PC-9 (cell line): ENCODE results near the gene GOLGA6L2. TPM values are rescaled to one million over a fixed set of nuclear protein-coding genes. Genes with fewer than 3 reads are reported as not detected.

ENCODE experiments used
- BruUV-seq: library from RNA; stranded (reverse); fragments of 400-500 nt; replicated peaks from 2 replicates; lab custom pipeline; 2021; lab: Mats Ljungman, UMichigan
- CTCF ChIA-PET: fragments of 300-600 bp; sonication (Branson Sonifier 250); formaldehyde crosslinking; loops from one replicate; lab custom pipeline; 2022; ENCODE audit warnings: antibody characterized with exemption; lab: Charles Lee
- POLR2A ChIA-PET: fragments of 300-600 bp; sonication (Branson Sonifier 250); formaldehyde crosslinking; loops from one replicate; lab custom pipeline; 2022; ENCODE audit warnings: antibody characterized with exemption; ENCODE audit not compliant: unreplicated experiment; lab: Charles Lee
- DNase-seq, 2 experiments: peaks; one replicate each; pipeline versions ENCODE4 v3.0.0 to v3.0.0-alpha.2; 2015 to 2022; ENCODE audit warnings: mixed read lengths in 1 of 2
- H2AFZ ChIP-seq: fragments of 200-600 bp; sonication (generic); 2 replicates; pipeline ENCODE4 v1.8.1; 2017; ENCODE audit warnings: antibody characterized with exemption
- H3F3A ChIP-seq: fragments of 200-600 bp; sonication (generic); 2 replicates; pipeline ENCODE4 v1.8.1; 2017; ENCODE audit warnings: antibody characterized with exemption, mild to moderate bottlenecking, low read depth; ENCODE audit not compliant: insufficient read depth
- H3K27ac ChIP-seq: fragments of 200-600 bp; sonication (generic); 2 replicates; pipeline ENCODE4 v1.6.1; 2016; ENCODE audit warnings: mixed run types
- H3K27me3 ChIP-seq: fragments of 200-600 bp; sonication (generic); 2 replicates; pipeline ENCODE4 v1.6.1; 2016; ENCODE audit warnings: low read depth, mixed run types; ENCODE audit not compliant: insufficient read depth
- H3K36me3 ChIP-seq: fragments of 200-600 bp; sonication (generic); 2 replicates; pipeline ENCODE4 v1.6.1; 2016; ENCODE audit warnings: low read depth, mixed run types
- H3K4me1 ChIP-seq: fragments of 200-600 bp; sonication (generic); replicated peaks from 2 replicates; pipeline ENCODE4 v1.6.1; 2016; ENCODE audit warnings: mixed run types; ENCODE audit not compliant: insufficient read depth
- H3K4me2 ChIP-seq: fragments of 200-600 bp; sonication (generic); 2 replicates; pipeline ENCODE4 v1.6.1; 2017; ENCODE audit warnings: mixed run types
- H3K4me3 ChIP-seq: fragments of 200-600 bp; sonication (generic); 2 replicates; pipeline ENCODE4 v1.6.1; 2016; ENCODE audit warnings: mixed run types
- H3K79me2 ChIP-seq: fragments of 200-600 bp; sonication (generic); 2 replicates; pipeline ENCODE4 v1.6.1; 2017; ENCODE audit warnings: low read depth, mixed run types
- H3K9me2 ChIP-seq: fragments of 200-600 bp; sonication (generic); 2 replicates; pipeline ENCODE4 v1.8.1; 2017; ENCODE audit warnings: mild to moderate bottlenecking; ENCODE audit not compliant: insufficient read depth
- H3K9me3 ChIP-seq: fragments of 200-600 bp; sonication (generic); 2 replicates; pipeline ENCODE4 v1.8.1; 2016; ENCODE audit warnings: low read depth; ENCODE audit not compliant: insufficient read depth
- H4K20me1 ChIP-seq: fragments of 200-600 bp; sonication (generic); 2 replicates; pipeline ENCODE4 v1.8.1; 2017; ENCODE audit not compliant: insufficient read depth
- EZH2 ChIP-seq: fragments of 200-600 bp; sonication (generic); IDR thresholded peaks from 2 replicates; pipeline ENCODE4 v1.8.0; 2017; ENCODE audit warnings: antibody characterized with exemption, low read depth
- intact Hi-C: fragments of 100-400 bp; cut with micrococcal nuclease; formaldehyde crosslinking; loops from one replicate; pipeline ENCODE4 v1.10.0; 2022; ENCODE audit not compliant: unreplicated experiment
- total RNA-seq: library from RNA; stranded (reverse); gene quantifications from 2 replicates; pipeline ENCODE4 v1.2.3, GENCODE V29; 2021
- TF ChIP-seq, protein P1 (sequence below): fragments of 200-600 bp; sonication (generic); conservative IDR thresholded peaks from 2 replicates; pipeline ENCODE4 v1.6.1; 2017; ENCODE audit warnings: mixed run types, antibody characterized with exemption, mild to moderate bottlenecking, moderate library complexity

Gene GOLGA6L2
- total RNA-seq, 1 experiment from 2014 or later = not detected

DNA sequence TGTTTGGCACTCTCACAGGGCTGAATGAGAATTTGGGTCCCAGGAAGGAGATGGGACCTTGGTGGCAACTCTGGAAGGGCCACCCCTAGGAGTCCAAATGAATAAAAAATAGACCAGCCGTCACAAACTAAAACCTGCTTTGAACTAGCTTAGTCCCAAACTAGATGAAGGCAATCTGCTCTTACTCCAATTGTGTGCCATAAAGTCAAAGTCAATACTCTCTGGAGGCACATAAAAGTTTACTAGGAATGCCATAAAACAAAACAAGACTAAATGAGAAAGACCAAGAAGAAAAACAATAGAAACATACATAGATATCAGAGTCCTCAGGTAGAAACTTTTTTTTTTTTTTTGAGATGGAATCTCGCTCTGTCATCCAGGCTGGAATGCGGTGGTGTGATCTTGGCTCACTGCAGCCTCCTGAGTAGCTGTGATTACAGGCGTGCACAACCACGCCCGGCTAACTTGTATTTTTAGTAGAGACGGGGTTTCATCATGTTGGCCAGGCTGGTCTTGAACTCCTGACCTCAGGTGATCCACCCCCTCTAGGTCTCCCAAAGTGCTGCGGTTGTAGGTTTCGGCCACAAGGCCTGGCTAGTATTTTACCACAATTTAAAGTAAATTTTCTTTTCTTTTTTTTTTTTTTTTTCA is 8.1 kb downstream of the GOLGA6L2 start:
- TF ChIP-seq, protein P1, sequence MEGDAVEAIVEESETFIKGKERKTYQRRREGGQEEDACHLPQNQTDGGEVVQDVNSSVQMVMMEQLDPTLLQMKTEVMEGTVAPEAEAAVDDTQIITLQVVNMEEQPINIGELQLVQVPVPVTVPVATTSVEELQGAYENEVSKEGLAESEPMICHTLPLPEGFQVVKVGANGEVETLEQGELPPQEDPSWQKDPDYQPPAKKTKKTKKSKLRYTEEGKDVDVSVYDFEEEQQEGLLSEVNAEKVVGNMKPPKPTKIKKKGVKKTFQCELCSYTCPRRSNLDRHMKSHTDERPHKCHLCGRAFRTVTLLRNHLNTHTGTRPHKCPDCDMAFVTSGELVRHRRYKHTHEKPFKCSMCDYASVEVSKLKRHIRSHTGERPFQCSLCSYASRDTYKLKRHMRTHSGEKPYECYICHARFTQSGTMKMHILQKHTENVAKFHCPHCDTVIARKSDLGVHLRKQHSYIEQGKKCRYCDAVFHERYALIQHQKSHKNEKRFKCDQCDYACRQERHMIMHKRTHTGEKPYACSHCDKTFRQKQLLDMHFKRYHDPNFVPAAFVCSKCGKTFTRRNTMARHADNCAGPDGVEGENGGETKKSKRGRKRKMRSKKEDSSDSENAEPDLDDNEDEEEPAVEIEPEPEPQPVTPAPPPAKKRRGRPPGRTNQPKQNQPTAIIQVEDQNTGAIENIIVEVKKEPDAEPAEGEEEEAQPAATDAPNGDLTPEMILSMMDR = no peak
- TF ChIP-seq EZH2 = no peak
- Histone ChIP-seq H3K27me3 (peaks cover 32% of the 10 kb centered on the region), H3K27ac (no peak overlapping the region), H3K9me2 (no peaks in the 10 kb centered on the region), H3K9me3 (no peaks in the 10 kb centered on the region), H3K4me3 (no peak overlapping the region), H3K4me1 (no peaks in the 10 kb centered on the region), H3K36me3 (no peaks in the 10 kb centered on the region), H3F3A (no peaks in the 10 kb centered on the region), H3K79me2 (no peaks in the 10 kb centered on the region), H4K20me1 (no peaks in the 10 kb centered on the region), H2AFZ (no peak overlapping the region), H3K4me2 (no peak overlapping the region)
- no peak for DNase-seq
- BruUV-seq = no TSS peak
- POLR2A ChIA-PET = no interaction called here
- intact Hi-C loops = no loop called here
- CTCF ChIA-PET = no interaction called here

DNA sequence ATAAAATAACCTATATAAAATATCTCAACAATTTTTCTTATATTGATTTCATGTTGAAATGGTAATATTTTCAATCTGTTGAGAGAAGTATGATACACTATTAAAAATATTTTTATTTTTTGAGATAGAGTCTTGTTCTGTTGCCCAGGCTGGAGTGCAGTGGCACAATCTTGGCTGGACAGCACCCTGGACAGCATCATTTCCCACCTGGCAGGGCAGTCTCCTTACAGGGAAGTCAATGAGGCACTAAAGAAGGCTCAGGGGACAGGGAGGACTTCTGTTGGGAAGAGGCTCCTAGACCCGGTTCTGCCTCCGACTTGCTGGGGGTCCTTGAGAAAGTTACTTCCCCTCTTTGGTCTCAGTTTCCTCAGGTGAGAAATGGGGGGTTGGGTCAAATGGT is 9.4 kb downstream of the GOLGA6L2 start:
- no peaks in the 10 kb centered on the region for H3K9me3 ChIP-seq
- H3K79me2 ChIP-seq = no peaks in the 10 kb centered on the region
- intact Hi-C loops = no loop called here
- ChIA-PET CTCF (no interaction called here), POLR2A (interaction anchor here (0.6 kb wide), 1 partner anchor 534 kb away, joined by 4 read pairs; no protein-coding TSS in a partner anchor)
- no peaks in the 10 kb centered on the region for H3K9me2 ChIP-seq
- H3K4me3 ChIP-seq = no peak overlapping the region
- BruUV-seq = no TSS peak
- H3K4me1 ChIP-seq = no peaks in the 10 kb centered on the region
- TF ChIP-seq, protein P1 = no peak
- no peak for TF ChIP-seq EZH2
- no peaks in the 10 kb centered on the region for H4K20me1 ChIP-seq
- H3K27me3 ChIP-seq = peaks cover 25% of the 10 kb centered on the region
- no peaks in the 10 kb centered on the region for H3F3A ChIP-seq
- H3K27ac ChIP-seq = no peak overlapping the region
- no peaks in the 10 kb centered on the region for H3K36me3 ChIP-seq
- no peak overlapping the region for H3K4me2 ChIP-seq
- no peak overlapping the region for H2AFZ ChIP-seq
- DNase-seq = no peak

DNA sequence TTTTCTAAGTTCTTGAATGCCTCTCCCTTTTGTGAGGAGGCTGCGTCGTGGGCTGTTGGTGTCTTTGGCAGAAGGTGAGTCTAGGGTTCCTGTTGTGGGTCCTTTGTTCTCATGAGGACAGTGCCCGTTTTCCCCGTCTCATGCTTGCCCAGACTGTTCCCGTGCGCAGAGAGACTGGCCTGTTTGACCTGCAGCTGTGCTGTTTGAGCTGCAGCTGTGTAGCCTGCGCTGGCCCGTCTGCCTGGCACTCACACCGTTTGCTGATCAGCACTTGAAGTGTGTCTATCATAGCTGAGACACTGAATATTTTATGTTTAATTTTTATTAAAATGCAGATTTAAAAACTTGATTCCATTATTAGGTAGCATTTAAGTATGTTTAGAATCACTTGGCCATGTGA is 9.9 kb downstream of the GOLGA6L2 start:
- Histone ChIP-seq H3K36me3 (no peaks in the 10 kb centered on the region), H3F3A (no peaks in the 10 kb centered on the region), H3K9me3 (no peaks in the 10 kb centered on the region), H3K4me2 (no peak overlapping the region), H3K4me1 (no peaks in the 10 kb centered on the region), H4K20me1 (no peaks in the 10 kb centered on the region), H3K27me3 (peaks cover 25% of the 10 kb centered on the region), H2AFZ (no peak overlapping the region), H3K9me2 (no peaks in the 10 kb centered on the region), H3K4me3 (no peak overlapping the region), H3K79me2 (no peaks in the 10 kb centered on the region), H3K27ac (no peak overlapping the region)
- TF ChIP-seq EZH2 = no peak
- TF ChIP-seq, protein P1 = no peak
- DNase-seq = no peak
- BruUV-seq = no TSS peak
- CTCF ChIA-PET = no interaction called here
- POLR2A ChIA-PET = interaction anchor here (0.6 kb wide), 1 partner anchor 533 kb away, joined by 4 read pairs; no protein-coding TSS in a partner anchor
- intact Hi-C loops = no loop called here
